GM10847 (cell line): Measurements from ENCODE around the gene GPRIN1.

Experiments used
- POLR2A ChIP-seq: IDR thresholded peaks from 2 replicates; pipeline ENCODE4 v1.6.1; 2011; ENCODE audit not compliant: insufficient read length; ENCODE audit errors: extremely low read depth

GPRIN1 gene

GRCh38 chr5:176629853-176630680, 20.1 kb upstream of the GPRIN1 start, which contains the start of the genes EIF4E1B and SNCB:
EIF4E1B (plus strand) TSS chr5:176630675; CDS start chr5:176642788, 12,113 bp downstream.
SNCB (minus strand) TSS chr5:176630534; CDS start chr5:176629654, 880 bp downstream.
- no peak for TF ChIP-seq POLR2A

DNA sequence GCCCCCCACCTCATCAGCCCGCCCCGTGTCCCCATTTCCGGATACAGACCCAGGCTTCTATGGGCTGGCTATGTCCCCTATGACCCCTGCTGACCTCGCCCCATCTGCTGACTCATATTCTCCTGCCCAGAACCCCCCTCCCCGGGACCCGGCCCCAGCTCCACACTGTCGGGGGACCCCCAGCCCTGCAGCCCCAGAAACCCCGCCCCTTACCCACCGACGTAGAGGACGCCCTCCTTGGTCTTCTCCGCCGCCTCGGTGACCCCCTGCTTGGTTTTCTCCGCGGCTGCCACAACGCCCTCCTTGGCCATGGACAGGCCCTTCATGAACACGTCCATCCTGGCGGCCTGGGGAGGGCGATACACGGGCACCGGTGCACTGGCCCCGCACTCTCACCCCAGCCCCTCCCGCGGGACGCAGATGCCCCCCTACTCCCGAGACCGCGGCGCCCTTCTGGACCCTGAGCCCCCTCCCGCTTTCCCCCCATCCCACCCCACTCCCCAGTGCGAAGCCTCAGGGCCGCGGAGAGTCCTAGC, 19.4 kb upstream of the GPRIN1 start:
- no peak for TF ChIP-seq POLR2A

- TF ChIP-seq POLR2A: no peak
Observed at GRCh38 chr5:176628406-176629228, 18.7 kb upstream of the GPRIN1 start.

GRCh38 chr5:176627582-176627981, 17.6 kb upstream of the GPRIN1 start:
- TF ChIP-seq POLR2A: no peak

DNA sequence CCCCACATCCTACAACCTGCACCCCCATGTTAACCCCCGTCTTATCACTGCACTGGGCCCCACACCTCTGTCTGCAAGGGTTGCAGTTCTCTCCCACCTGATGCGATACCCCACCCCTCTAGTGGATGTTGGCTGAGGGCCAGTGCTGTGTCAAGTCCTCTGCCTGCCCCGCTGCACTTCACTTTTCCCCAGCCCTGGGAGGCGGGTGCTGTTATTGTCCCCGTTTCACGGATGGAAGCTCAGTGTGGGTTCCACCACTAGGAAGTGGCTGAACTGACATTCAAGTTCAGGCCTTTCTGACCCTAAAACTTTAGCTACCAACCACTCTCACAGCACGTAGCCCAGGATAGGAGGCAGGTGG, 16.9 kb upstream of the GPRIN1 start:
- TF ChIP-seq POLR2A: no peak

DNA sequence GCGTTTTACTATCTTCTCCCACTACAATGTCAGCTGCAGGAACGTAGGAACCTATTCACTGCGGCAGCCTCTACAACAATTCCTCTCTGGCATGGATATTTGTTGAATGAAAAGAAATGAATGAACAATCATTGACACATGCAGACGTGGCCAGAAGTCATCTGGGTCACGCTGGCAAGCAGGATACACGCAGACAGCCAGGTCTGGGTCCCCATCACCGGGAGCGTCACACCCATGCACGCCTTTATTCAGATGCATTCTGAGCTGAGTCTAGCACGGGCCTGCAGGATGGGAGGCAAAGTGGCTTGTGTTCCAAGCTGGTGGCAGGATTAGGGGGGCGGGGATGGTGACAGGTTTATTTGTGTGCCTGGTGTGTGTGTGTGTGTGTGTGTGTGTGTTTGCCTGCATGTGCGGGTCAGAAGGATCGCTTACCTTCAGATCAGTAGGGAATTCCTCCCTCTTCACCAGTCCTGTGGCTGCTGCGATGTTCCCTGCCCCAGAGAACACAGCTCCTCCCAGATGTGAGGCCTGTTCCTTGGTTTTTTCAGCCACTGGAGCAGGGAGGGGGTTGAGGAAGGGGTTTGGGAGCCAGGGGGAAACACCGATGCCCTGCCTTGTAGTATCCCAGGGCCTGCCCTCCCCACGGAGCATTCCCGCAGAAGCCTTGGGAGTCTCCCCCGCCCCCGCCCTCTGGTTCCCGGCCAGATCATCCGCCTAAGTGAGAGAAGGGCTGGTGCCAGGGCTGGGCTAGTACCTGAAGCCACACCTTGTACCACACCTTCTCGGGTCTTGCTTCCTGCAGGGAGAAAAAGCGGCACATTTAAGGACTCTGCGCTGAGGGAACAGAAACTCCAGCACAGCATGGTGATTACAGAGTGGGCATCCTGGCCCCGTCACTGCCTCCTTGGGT, 16.3 kb upstream of the GPRIN1 start:
- TF ChIP-seq POLR2A: no peak

DNA sequence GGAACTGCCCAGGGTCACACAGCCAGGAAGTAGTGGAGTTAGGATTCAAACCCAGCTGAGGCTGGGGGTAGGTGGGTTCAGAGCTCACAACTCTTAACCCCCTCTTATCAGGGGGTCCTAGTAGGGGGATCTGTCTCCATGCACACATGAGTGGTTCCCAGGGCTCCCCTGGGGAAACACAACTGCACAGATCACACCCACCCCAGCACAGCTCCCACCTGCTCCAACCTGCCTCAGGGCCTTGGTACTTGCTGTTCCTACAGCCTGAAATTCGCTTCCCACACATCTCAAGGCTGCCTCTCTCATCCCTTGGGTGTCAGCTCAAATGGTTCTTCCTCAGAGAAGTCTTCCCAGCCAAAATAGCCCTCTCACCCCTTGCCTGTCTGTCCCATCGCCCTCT, 15.6 kb upstream of the GPRIN1 start:
- no peak for TF ChIP-seq POLR2A

GRCh38 chr5:176624938-176625337, 15.0 kb upstream of the GPRIN1 start:
- no peak for TF ChIP-seq POLR2A

DNA sequence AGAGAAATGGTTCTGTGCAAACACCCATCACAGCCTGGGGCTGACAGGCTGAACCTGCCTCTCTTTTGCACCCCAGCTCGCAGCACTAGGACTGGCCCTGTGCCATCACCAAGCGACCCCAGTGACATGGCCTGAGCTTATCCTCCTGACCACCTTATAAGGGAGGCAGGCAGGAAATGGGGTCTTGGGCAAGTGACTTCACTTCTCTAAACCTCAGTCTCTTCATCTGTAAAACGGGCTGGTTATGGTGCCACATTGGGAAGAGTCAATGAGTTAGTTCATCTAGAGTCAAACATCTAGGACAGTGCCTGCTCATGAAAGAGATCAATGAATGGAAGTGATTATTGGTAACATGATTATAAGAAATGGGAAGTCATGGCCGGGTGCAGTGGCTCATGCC, 14.2 kb upstream of the GPRIN1 start:
- TF ChIP-seq POLR2A: no peak

GRCh38 chr5:176621661-176622079, 11.7 kb upstream of the GPRIN1 start:
- TF ChIP-seq POLR2A: no peak

GRCh38 chr5:176620333-176620981, 10.5 kb upstream of the GPRIN1 start:
- TF ChIP-seq POLR2A: no peak

GRCh38 chr5:176619569-176620332, 9.8 kb upstream of the GPRIN1 start:
- TF ChIP-seq POLR2A: no peak

DNA sequence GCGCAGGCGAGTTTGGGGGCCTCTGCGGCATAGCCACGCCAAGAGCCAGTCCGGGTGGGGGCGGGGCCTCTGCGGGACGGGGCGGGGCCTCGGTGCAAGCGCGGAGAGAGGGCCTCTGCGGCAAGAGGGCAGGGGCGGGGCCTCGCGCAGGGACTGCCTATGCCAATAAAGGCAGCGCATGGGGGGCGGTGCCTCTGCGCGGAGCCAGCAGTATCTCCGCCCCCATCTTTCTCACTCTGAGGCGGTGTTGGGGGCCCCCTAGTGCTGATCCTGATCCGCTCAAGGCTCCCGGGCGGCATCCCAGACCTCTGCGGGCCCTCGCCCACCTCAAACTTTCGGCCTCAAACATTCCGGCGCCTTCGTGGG, 9.2 kb upstream of the GPRIN1 start:
- TF ChIP-seq POLR2A: no peak

DNA sequence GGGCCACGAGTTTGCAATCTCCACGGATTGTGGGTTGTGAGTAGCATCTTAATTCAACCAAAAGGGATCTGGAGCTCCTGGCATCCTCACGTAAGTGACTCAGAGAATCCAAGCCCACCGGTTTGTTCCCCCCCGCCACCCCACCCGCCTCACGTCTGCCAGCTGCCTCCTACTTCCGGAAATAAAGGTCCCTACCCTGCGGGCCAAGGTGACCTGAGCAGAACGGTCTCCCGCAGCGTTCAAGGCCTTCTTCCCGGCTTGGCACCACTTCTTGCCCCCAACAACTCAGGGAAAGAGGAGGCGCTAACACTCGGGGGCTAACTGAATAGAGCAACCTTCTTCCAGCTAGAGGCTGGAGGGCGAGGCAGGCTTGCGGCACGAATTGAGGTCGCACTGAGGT, 8.8 kb upstream of the GPRIN1 start:
- no peak for TF ChIP-seq POLR2A
